ENCODE results near the gene SLC6A13. TPM values are rescaled to one million over a fixed set of nuclear protein-coding genes. Genes with fewer than 3 reads are reported as not detected.
"Not testable (repeated sequence)": the region's sequence is repeated elsewhere in the genome, so short reads cannot be mapped to it uniquely, and the experiment has no call there.

Gene SLC6A13
- total RNA-seq, 1 donor from 2014 or later: 0.79 TPM

- TF ChIP-seq, protein P1, sequence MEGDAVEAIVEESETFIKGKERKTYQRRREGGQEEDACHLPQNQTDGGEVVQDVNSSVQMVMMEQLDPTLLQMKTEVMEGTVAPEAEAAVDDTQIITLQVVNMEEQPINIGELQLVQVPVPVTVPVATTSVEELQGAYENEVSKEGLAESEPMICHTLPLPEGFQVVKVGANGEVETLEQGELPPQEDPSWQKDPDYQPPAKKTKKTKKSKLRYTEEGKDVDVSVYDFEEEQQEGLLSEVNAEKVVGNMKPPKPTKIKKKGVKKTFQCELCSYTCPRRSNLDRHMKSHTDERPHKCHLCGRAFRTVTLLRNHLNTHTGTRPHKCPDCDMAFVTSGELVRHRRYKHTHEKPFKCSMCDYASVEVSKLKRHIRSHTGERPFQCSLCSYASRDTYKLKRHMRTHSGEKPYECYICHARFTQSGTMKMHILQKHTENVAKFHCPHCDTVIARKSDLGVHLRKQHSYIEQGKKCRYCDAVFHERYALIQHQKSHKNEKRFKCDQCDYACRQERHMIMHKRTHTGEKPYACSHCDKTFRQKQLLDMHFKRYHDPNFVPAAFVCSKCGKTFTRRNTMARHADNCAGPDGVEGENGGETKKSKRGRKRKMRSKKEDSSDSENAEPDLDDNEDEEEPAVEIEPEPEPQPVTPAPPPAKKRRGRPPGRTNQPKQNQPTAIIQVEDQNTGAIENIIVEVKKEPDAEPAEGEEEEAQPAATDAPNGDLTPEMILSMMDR (IDR thresholded peaks at IDR 0.05; ENCODE audit: insufficient read depth, low read length, severe bottlenecking): no peak
- FAIRE-seq (no peak), DNase-seq (ENCODE audit: low read depth) (no peak)
- Histone ChIP-seq H3K4me3 (ENCODE audit: low read depth, low read length) (no peak overlapping the region), H3K36me3 (ENCODE audit: control insufficient read depth, insufficient read depth, low read length) (no peaks in the 10 kb centered on the region), H3K27me3 (ENCODE audit: control insufficient read depth, insufficient read depth, low read length) (peaks cover 2% of the 10 kb centered on the region)
Measured at GRCh38 chr12:191541-191940, 71.1 kb downstream of the SLC6A13 start.

DNA sequence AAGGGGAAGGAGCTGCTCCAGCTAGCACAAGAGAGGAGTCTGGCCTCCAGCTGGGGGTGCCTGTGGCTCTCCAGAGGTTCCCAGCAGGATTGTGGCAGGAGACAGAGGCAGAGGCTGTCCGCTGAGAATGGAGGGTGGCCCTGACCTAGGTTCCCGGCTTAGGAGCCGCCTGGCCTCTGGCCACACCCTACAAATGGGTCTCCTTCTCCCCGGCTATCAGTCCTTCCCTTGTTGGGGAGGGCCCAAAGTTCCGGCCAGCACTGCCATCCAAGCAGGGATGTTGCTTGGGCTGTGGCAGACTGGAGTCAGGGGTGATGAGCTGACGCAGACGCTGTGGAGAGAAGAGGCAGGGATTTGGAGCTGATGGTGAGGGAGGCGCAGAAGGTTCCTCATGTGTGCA is 71.8 kb downstream of the SLC6A13 start:
- TF ChIP-seq, protein P1 (IDR thresholded peaks at IDR 0.05; ENCODE audit: insufficient read depth, low read length, severe bottlenecking): no peak
- no peak for FAIRE-seq

DNA sequence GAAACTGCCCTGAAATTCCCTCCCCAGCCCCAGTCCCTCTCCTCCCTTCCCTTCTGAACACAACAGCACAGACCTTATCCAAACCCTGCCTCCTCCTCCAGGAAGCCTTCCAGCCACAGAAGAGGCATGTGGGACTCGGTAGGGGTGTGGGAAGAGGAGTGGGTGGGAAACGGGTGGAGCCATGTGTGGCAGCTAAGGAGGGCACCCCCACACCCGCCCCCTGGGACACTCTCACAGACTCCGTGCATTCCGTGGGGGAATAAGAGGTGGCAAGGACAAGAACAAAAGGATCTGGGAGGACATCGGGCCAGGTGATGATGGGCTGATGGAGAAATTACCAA is 73.0 kb downstream of the SLC6A13 start:
- no peak for DNase-seq (ENCODE audit: low read depth)
- Histone ChIP-seq H3K36me3 (ENCODE audit: control insufficient read depth, insufficient read depth, low read length) (no peaks in the 10 kb centered on the region), H3K4me3 (ENCODE audit: low read depth, low read length) (no peak overlapping the region), H3K27me3 (ENCODE audit: control insufficient read depth, insufficient read depth, low read length) (peaks cover 2% of the 10 kb centered on the region)
- TF ChIP-seq, protein P1 (IDR thresholded peaks at IDR 0.05; ENCODE audit: insufficient read depth, low read length, severe bottlenecking): no peak
- no peak for FAIRE-seq

More for the DNA sequence above, 71.8 kb downstream of the SLC6A13 start:
- no peak for DNase-seq (ENCODE audit: low read depth)
- no peaks in the 10 kb centered on the region for H3K36me3 ChIP-seq (ENCODE audit: control insufficient read depth, insufficient read depth, low read length)
- peaks cover 2% of the 10 kb centered on the region for H3K27me3 ChIP-seq (ENCODE audit: control insufficient read depth, insufficient read depth, low read length)
- no peak overlapping the region for H3K4me3 ChIP-seq (ENCODE audit: low read depth, low read length)

GRCh38 chr12:188910-189621 is 73.6 kb downstream of the SLC6A13 start:
- Histone ChIP-seq H3K27me3 (ENCODE audit: control insufficient read depth, insufficient read depth, low read length) (peaks cover 2% of the 10 kb centered on the region), H3K36me3 (ENCODE audit: control insufficient read depth, insufficient read depth, low read length) (no peaks in the 10 kb centered on the region), H3K4me3 (ENCODE audit: low read depth, low read length) (peak overlapping the region; percentile 29)
- no peak for FAIRE-seq
- DNase-seq (ENCODE audit: low read depth): no peak
- TF ChIP-seq, protein P1 (IDR thresholded peaks at IDR 0.05; ENCODE audit: insufficient read depth, low read length, severe bottlenecking): peak; percentile 74

- not testable (repeated sequence) for H3K4me3 ChIP-seq (ENCODE audit: low read depth, low read length); FAIRE-seq
Measured at GRCh38 chr12:187986-188909, 74.4 kb downstream of the SLC6A13 start.

DNA sequence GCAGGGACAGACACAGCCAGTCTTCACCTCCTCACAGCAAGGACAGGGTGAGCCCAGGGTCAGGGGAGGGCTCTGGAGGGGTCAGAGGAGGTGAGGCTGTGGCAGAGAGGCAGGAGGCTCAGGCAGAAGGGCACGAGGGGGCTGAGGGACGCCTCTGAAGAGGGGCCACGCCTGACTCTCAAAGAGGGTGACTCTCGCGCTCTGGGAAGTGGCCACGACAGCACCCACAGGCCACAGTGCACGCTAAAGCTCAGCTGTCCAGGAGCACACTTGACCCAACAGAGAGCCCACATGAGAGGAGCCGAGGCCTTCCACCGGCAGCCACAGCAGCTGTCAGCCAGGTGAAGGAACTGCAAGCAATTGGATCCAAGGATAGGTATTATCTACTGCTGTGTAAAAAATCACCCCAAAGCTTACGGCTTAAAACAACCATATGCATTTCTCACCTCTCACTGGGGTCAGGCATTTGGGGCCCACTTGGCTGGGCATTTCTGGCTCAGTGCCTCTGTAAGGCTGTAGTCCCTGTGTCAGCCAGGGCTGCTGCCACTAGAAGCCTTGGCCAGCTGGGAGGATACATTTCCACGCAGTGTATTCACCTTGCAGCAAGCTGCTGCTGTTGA is 76.5 kb downstream of the SLC6A13 start:
- Histone ChIP-seq H3K4me3 (ENCODE audit: low read depth, low read length) (no peak overlapping the region), H3K27me3 (ENCODE audit: control insufficient read depth, insufficient read depth, low read length) (no peaks in the 10 kb centered on the region), H3K36me3 (ENCODE audit: control insufficient read depth, insufficient read depth, low read length) (no peaks in the 10 kb centered on the region)
- FAIRE-seq (no peak), DNase-seq (ENCODE audit: low read depth) (no peak)
- TF ChIP-seq, protein P1 (IDR thresholded peaks at IDR 0.05; ENCODE audit: insufficient read depth, low read length, severe bottlenecking): no peak

More at GRCh38 chr12:187986-188909, 74.4 kb downstream of the SLC6A13 start:
- H3K27me3 ChIP-seq (ENCODE audit: control insufficient read depth, insufficient read depth, low read length); DNase-seq (ENCODE audit: low read depth); H3K36me3 ChIP-seq (ENCODE audit: control insufficient read depth, insufficient read depth, low read length): not testable (repeated sequence)

Data from bronchial epithelial cell (primary cell).